HepG2 (cell line): ENCODE results near the gene PPAN. TPM values are rescaled to one million over a fixed set of nuclear protein-coding genes. Genes with fewer than 3 reads are reported as not detected.

ENCODE experiments used
- ATF7-NPFF ChIP-seq: sonication (generic); formaldehyde crosslinking; IDR thresholded peaks from 2 replicates; pipeline ENCODE4 v1.8.1; 2023; ENCODE audit warnings: mild to moderate bottlenecking, low read depth, missing genetic modification reagents, moderate library complexity
- FOXA3 ChIP-seq: IDR thresholded peaks from 2 replicates; pipeline ENCODE4 v1.6.1; 2016; ENCODE audit warnings: missing genetic modification reagents, missing compliant biosample characterization
- HNRNPH1 ChIP-seq: fragments of 200-400 bp; formaldehyde crosslinking; optimal IDR thresholded peaks from 2 replicates; pipeline ENCODE3; 2017; ENCODE audit warnings: mild to moderate bottlenecking, low read depth, low read length
- HOXD1 ChIP-seq: sonication (generic); formaldehyde crosslinking; IDR thresholded peaks from 2 replicates; pipeline ENCODE4 v1.5.0; 2020; ENCODE audit warnings: missing genetic modification reagents
- MTA1 ChIP-seq: sonication (generic); formaldehyde crosslinking; IDR thresholded peaks from 2 replicates; pipeline ENCODE4 v1.4.0; 2020; ENCODE audit warnings: missing genetic modification reagents, mild to moderate bottlenecking, borderline replicate concordance
- PAF1 ChIP-seq: IDR thresholded peaks from 2 replicates; pipeline ENCODE4 v1.6.1; 2016; ENCODE audit warnings: missing genetic modification reagents, missing compliant biosample characterization
- PHF5A ChIP-seq: IDR thresholded peaks from one replicate; pipeline ENCODE4 v1.6.1; 2018; ENCODE audit warnings: low read depth, missing genetic modification reagents; ENCODE audit not compliant: unreplicated experiment
- RAD21 ChIP-seq: fragments of 450-650 bp; formaldehyde crosslinking; IDR thresholded peaks from 2 replicates; pipeline ENCODE4 v1.5.0; 2020; ENCODE audit warnings: mild to moderate bottlenecking
- STAT5B ChIP-seq: sonication (generic); formaldehyde crosslinking; IDR thresholded peaks from 2 replicates; pipeline ENCODE4 v1.4.0; 2020; ENCODE audit warnings: missing genetic modification reagents
- ZNF703 ChIP-seq: sonication (generic); formaldehyde crosslinking; IDR thresholded peaks from 2 replicates; pipeline ENCODE4 v1.5.1; 2020; ENCODE audit warnings: missing genetic modification reagents, mild to moderate bottlenecking, moderate library complexity, borderline replicate concordance
- ZSCAN12 ChIP-seq: sonication (generic); formaldehyde crosslinking; IDR thresholded peaks from 2 replicates; pipeline ENCODE4 v1.9.0; 2021; ENCODE audit warnings: mild to moderate bottlenecking, missing genetic modification reagents
- polyA plus RNA-seq, 8 experiments: library from polyadenylated mRNA; depleted of rRNA in 3 of 8; stranded (reverse) in 7 of 8; unstranded in 1 of 8; fragments of >200 nt; fragmentation: Illumina TruSeq in 4 of 8; extraction: Trizol in 4 of 8; gene quantifications; 2 replicates each; pipeline versions ENCODE4 v1.2.1 to v1.2.3, GENCODE V29; 2011 to 2016; ENCODE audit warnings: low read depth in 4 of 8, missing spikeins in 1 of 8, mixed read lengths in 1 of 8; ENCODE audit not compliant: insufficient read depth in 1 of 8
- total RNA-seq, 5 experiments: library from RNA; depleted of rRNA; stranded (reverse); fragments of >200 nt; fragmentation: Illumina TruSeq; extraction: Trizol; gene quantifications; 2 replicates each; pipeline ENCODE4 v1.2.3, GENCODE V29; 2016; ENCODE audit warnings: low read depth in 1 of 5
- TF ChIP-seq, protein P1 (sequence below): sonication (generic); formaldehyde crosslinking; IDR thresholded peaks from 2 replicates; pipeline ENCODE4; 2020; ENCODE audit warnings: missing genetic modification reagents, mild to moderate bottlenecking, borderline replicate concordance
- TF ChIP-seq, protein P2 (sequence below): sonication (generic); formaldehyde crosslinking; IDR thresholded peaks from 2 replicates; pipeline ENCODE4 v1.4.0; 2020; ENCODE audit warnings: missing genetic modification reagents
- TF ChIP-seq, protein P3 (sequence below): sonication (generic); formaldehyde crosslinking; IDR thresholded peaks from 2 replicates; pipeline ENCODE4 v1.4.0; 2020; ENCODE audit warnings: missing genetic modification reagents

PPAN gene
- total and polyA plus RNA-seq, 2 of the 13 experiments (the other 11 are each of a cell fraction or from before 2014, with no cell fraction given) = 36.2 to 41.9 TPM

DNA sequence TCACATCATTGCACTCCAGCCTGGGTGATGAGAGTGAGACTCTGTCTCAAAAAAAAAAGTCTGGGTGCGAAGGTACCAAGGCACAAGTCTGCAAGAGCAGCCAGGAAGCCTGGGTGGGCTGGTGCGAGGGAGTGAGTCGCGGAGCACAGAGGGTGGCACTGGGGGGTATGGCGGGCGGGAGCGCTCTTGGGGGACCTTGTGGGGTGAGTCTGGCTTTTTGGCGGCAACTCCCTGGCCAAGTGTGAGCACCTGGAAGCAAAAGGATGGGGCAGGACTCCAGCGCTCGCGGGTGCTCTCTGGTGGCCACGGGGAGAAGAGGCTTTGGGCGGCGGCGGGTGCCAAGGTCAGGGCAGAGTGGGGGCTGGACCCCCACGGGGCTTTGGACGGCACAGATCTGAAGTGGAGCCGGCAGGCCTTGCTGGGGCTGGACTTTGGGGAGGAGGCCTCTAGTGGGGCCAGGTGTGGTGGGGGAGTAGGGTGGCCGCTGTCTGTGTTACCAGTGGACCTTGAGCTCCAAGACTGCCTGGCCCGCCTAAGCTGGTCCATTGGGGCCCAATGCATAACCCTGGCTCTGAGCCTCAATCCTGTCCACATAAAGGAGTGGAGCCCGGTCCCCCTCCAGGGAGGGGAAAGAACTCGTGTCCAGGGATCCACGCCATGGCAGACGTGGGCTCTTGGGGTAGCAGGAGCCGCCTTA, 6.9 kb downstream of the PPAN start (continued):
- TF ChIP-seq PAF1 (CRISPR knock-in tag) (peak; percentile 27; the same call in 1 of the 2 replicates), ATF7-NPFF (CRISPR knock-in tag) (peak; percentile 5; the same call in 1 of the 2 replicates), ZSCAN12 (CRISPR knock-in tag) (no peak), ZNF703 (CRISPR knock-in tag) (no peak), HNRNPH1 (peak; percentile 62), FOXA3 (CRISPR knock-in tag) (no peak), STAT5B (CRISPR knock-in tag) (no peak), RAD21 (CRISPR knock-in tag) (peak; percentile 36; the same call in 1 of the 2 replicates), PHF5A (peak; percentile 23), MTA1 (peak; percentile 18; the same call in 1 of the 2 replicates), HOXD1 (CRISPR knock-in tag) (no peak)
- TF ChIP-seq, protein P1, sequence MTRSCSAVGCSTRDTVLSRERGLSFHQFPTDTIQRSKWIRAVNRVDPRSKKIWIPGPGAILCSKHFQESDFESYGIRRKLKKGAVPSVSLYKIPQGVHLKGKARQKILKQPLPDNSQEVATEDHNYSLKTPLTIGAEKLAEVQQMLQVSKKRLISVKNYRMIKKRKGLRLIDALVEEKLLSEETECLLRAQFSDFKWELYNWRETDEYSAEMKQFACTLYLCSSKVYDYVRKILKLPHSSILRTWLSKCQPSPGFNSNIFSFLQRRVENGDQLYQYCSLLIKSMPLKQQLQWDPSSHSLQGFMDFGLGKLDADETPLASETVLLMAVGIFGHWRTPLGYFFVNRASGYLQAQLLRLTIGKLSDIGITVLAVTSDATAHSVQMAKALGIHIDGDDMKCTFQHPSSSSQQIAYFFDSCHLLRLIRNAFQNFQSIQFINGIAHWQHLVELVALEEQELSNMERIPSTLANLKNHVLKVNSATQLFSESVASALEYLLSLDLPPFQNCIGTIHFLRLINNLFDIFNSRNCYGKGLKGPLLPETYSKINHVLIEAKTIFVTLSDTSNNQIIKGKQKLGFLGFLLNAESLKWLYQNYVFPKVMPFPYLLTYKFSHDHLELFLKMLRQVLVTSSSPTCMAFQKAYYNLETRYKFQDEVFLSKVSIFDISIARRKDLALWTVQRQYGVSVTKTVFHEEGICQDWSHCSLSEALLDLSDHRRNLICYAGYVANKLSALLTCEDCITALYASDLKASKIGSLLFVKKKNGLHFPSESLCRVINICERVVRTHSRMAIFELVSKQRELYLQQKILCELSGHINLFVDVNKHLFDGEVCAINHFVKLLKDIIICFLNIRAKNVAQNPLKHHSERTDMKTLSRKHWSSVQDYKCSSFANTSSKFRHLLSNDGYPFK (CRISPR knock-in tag) = 0 out of 2 replicates have a peak, but pooled peaks have one; percentile 28
- TF ChIP-seq, protein P2, sequence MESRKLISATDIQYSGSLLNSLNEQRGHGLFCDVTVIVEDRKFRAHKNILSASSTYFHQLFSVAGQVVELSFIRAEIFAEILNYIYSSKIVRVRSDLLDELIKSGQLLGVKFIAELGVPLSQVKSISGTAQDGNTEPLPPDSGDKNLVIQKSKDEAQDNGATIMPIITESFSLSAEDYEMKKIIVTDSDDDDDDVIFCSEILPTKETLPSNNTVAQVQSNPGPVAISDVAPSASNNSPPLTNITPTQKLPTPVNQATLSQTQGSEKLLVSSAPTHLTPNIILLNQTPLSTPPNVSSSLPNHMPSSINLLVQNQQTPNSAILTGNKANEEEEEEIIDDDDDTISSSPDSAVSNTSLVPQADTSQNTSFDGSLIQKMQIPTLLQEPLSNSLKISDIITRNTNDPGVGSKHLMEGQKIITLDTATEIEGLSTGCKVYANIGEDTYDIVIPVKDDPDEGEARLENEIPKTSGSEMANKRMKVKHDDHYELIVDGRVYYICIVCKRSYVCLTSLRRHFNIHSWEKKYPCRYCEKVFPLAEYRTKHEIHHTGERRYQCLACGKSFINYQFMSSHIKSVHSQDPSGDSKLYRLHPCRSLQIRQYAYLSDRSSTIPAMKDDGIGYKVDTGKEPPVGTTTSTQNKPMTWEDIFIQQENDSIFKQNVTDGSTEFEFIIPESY = peak; percentile 77; the same call in 1 of the 2 replicates
- TF ChIP-seq, protein P3, sequence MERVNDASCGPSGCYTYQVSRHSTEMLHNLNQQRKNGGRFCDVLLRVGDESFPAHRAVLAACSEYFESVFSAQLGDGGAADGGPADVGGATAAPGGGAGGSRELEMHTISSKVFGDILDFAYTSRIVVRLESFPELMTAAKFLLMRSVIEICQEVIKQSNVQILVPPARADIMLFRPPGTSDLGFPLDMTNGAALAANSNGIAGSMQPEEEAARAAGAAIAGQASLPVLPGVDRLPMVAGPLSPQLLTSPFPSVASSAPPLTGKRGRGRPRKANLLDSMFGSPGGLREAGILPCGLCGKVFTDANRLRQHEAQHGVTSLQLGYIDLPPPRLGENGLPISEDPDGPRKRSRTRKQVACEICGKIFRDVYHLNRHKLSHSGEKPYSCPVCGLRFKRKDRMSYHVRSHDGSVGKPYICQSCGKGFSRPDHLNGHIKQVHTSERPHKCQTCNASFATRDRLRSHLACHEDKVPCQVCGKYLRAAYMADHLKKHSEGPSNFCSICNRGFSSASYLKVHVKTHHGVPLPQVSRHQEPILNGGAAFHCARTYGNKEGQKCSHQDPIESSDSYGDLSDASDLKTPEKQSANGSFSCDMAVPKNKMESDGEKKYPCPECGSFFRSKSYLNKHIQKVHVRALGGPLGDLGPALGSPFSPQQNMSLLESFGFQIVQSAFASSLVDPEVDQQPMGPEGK (CRISPR knock-in tag) = peak; percentile 97
